Measurements from ENCODE around the gene S1PR5. TPM values are rescaled to one million over a fixed set of nuclear protein-coding genes. Genes with fewer than 3 reads are reported as not detected.
A peak's percentile ranks its signal among the peaks of the same experiment; 100 is the strongest.

The S1PR5 gene
- total and polyA plus RNA-seq, 9 of the 15 experiments (the other 6 are each of a cell fraction or from before 2014, with no cell fraction given): 0.03 to 0.54 (median 0.35) TPM; not detected in 4

- TF ChIP-seq CBX1 (IDR thresholded peaks at IDR 0.05; ENCODE audit: low read depth): peak; percentile 52
- TF ChIP-seq ETV5 (CRISPR knock-in tag; IDR thresholded peaks at IDR 0.05; ENCODE audit: low read depth): peak; percentile 52; the same call in 1 of the 2 replicates
- TF ChIP-seq TGIF2 (CRISPR knock-in tag; IDR thresholded peaks at IDR 0.05): peak; percentile 21; the same call in 1 of the 2 replicates
- TF ChIP-seq KDM5B (IDR thresholded peaks at IDR 0.05; ENCODE audit: insufficient replicate concordance, low read depth, low read length): peak; percentile 20
- TF ChIP-seq RBFOX2 (IDR thresholded peaks at IDR 0.05; ENCODE audit: low read depth, low read length): peak; percentile 51
- 0 out of 2 replicates have a peak, but pooled peaks have one; percentile 31 for TF ChIP-seq FOXM1 (IDR thresholded peaks at IDR 0.05; ENCODE audit: low read depth)
- no peak for TF ChIP-seq FOXM1 (CRISPR knock-in tag; IDR thresholded peaks at IDR 0.05; ENCODE audit: low read depth)
- TF ChIP-seq MNT (conservative IDR thresholded peaks at IDR 0.05): 0 out of 4 replicates have a peak, but pooled peaks of 1 of the 2 experiments have one; percentile 12
- TF ChIP-seq KLF10 (CRISPR knock-in tag; IDR thresholded peaks at IDR 0.05): 0 out of 2 replicates have a peak, but pooled peaks have one; percentile 46
- TF ChIP-seq ESRRA (IDR thresholded peaks at IDR 0.05; ENCODE audit: borderline replicate concordance, low read depth): peak; percentile 100
- TF ChIP-seq XRCC5 (IDR thresholded peaks at IDR 0.05; ENCODE audit: low read depth, low read length): 0 out of 2 replicates have a peak, but pooled peaks have one; percentile 26
- 0 out of 3 replicates have a peak, but pooled peaks of 1 of the 2 experiments have one; percentile 12 for TF ChIP-seq CBX3 (IDR thresholded peaks at IDR 0.05; ENCODE audit: borderline replicate concordance in 1 of 2, low read length in 2 of 2)
- TF ChIP-seq GTF2B (IDR thresholded peaks at IDR 0.05; ENCODE audit: extremely low read depth, insufficient read length): no peak
- peak; percentile 25 for TF ChIP-seq BRD9 (IDR thresholded peaks at IDR 0.05; ENCODE audit: low read depth, partially characterized antibody)
- TF ChIP-seq HOMEZ (CRISPR knock-in tag; IDR thresholded peaks at IDR 0.05): no peak
- no peak for TF ChIP-seq ZMIZ1 (IDR thresholded peaks at IDR 0.05; ENCODE audit: low read depth in 2 of 2, low read length in 2 of 2)
- TF ChIP-seq SIN3A (IDR thresholded peaks at IDR 0.05; ENCODE audit: borderline replicate concordance in 2 of 2, control insufficient read depth in 1 of 2, low read depth in 2 of 2, low read length in 2 of 2): 0 out of 4 replicates have a peak, but pooled peaks of 1 of the 2 experiments have one; percentile 23
- peak; percentile 84 for TF ChIP-seq ETV1 (tag; conservative IDR thresholded peaks at IDR 0.05; ENCODE audit: low read depth)
- TF ChIP-seq ZNF408 (CRISPR knock-in tag; IDR thresholded peaks at IDR 0.05; ENCODE audit: low read depth): no peak
- TF ChIP-seq BHLHE40 (IDR thresholded peaks at IDR 0.05; ENCODE audit: low read length): no peak
Observed at GRCh38 chr19:10544242-10544752, 27.1 kb upstream of the S1PR5 start (continued).

Data from K562 (cell line).